Neuronal stem cell (in vitro differentiated cells): Measurements from ENCODE around the gene DPP6.

ENCODE experiments used
- DNase-seq: peaks from one replicate; pipeline ENCODE4 v3.0.0-alpha.2; 2013; ENCODE audit warnings: low spot score
- H2AFZ ChIP-seq: one replicate; pipeline ENCODE4 v1.6.1; 2013; ENCODE audit warnings: mild to moderate bottlenecking, low read length, inconsistent platforms
- H2AK5ac ChIP-seq: 2 replicates; pipeline ENCODE4 v1.6.1; 2013; ENCODE audit warnings: low read depth, mild to moderate bottlenecking, inconsistent platforms, low read length, moderate library complexity, mixed read lengths
- H2BK120ac ChIP-seq: 2 replicates; pipeline ENCODE4 v1.6.1; 2013; ENCODE audit warnings: low read depth, mild to moderate bottlenecking, inconsistent platforms, low read length, moderate library complexity, mixed read lengths
- H2BK12ac ChIP-seq: one replicate; pipeline ENCODE4 v1.6.1; 2013; ENCODE audit warnings: low read length, inconsistent platforms
- H2BK15ac ChIP-seq: 2 replicates; pipeline ENCODE4 v1.6.1; 2013; ENCODE audit warnings: mild to moderate bottlenecking, low read length, inconsistent platforms, mixed read lengths
- H2BK5ac ChIP-seq: one replicate; pipeline ENCODE4 v1.6.1; 2013; ENCODE audit warnings: inconsistent platforms, mild to moderate bottlenecking, low read length, moderate library complexity
- H3K14ac ChIP-seq: one replicate; pipeline ENCODE4 v1.6.1; 2013; ENCODE audit warnings: low read length, inconsistent platforms
- H3K18ac ChIP-seq: 2 replicates; pipeline ENCODE4 v1.6.1; 2013; ENCODE audit warnings: low read length, inconsistent platforms
- H3K23ac ChIP-seq: 2 replicates; pipeline ENCODE4 v1.6.1; 2013; ENCODE audit warnings: low read depth, mild to moderate bottlenecking, mixed read lengths, low read length, inconsistent platforms; ENCODE audit not compliant: poor library complexity
- H3K27ac ChIP-seq: replicated peaks from 3 replicates; pipeline ENCODE4 v1.5.1; 2013; ENCODE audit warnings: low read length, inconsistent platforms
- H3K27me3 ChIP-seq, 3 experiments: 2 replicates each; pipeline ENCODE4 v1.6.1; 2013; ENCODE audit warnings: low read length in 3 of 3, mild to moderate bottlenecking in 2 of 3, inconsistent platforms in 1 of 3, low read depth in 1 of 3, mixed read lengths in 1 of 3, moderate library complexity in 1 of 3; ENCODE audit not compliant: control insufficient read depth in 3 of 3, insufficient read depth in 3 of 3
- H3K36me3 ChIP-seq, 2 donors: replicated peaks in 1 of 2; 2 replicates each; pipeline ENCODE4 v1.6.1; 2013; ENCODE audit warnings: low read length in 2 of 2; ENCODE audit not compliant: control insufficient read depth in 2 of 2, insufficient read depth in 2 of 2
- H3K4ac ChIP-seq: 2 replicates; pipeline ENCODE4 v1.6.1; 2013; ENCODE audit warnings: inconsistent platforms, mild to moderate bottlenecking, low read length, moderate library complexity
- H3K4me1 ChIP-seq, 2 donors: 1 replicate in 1 of 2; 2 replicates in 1 of 2; pipeline ENCODE4 v1.6.1; 2013; ENCODE audit warnings: low read length in 2 of 2, low read depth in 1 of 2; ENCODE audit not compliant: control insufficient read depth in 2 of 2, insufficient read depth in 1 of 2
- H3K4me2 ChIP-seq: one replicate; pipeline ENCODE4 v1.6.1; 2013; ENCODE audit warnings: mild to moderate bottlenecking, low read length, inconsistent platforms; ENCODE audit not compliant: insufficient read depth, poor library complexity, severe bottlenecking
- H3K4me3 ChIP-seq, 2 donors: 2 replicates each; pipeline ENCODE4 v1.5.1; 2013; ENCODE audit warnings: low read length in 2 of 2, mild to moderate bottlenecking in 2 of 2, inconsistent platforms in 1 of 2, moderate library complexity in 1 of 2
- H3K79me1 ChIP-seq: one replicate; pipeline ENCODE4 v1.6.1; 2013; ENCODE audit warnings: low read depth, mild to moderate bottlenecking, inconsistent platforms, low read length, moderate library complexity
- H3K9ac ChIP-seq: one replicate; pipeline ENCODE4 v1.6.1; 2013; ENCODE audit warnings: mild to moderate bottlenecking, low read depth, low read length, inconsistent platforms; ENCODE audit not compliant: poor library complexity
- H3K9me3 ChIP-seq, 2 donors: replicated peaks in 1 of 2; 2 replicates each; pipeline versions ENCODE3 to v1.6.1; 2013; ENCODE audit warnings: low read length in 2 of 2, mild to moderate bottlenecking in 2 of 2, inconsistent platforms in 1 of 2, low read depth in 1 of 2, mixed read lengths in 1 of 2, moderate library complexity in 1 of 2; ENCODE audit not compliant: control insufficient read depth in 2 of 2, insufficient read depth in 1 of 2
- H4K8ac ChIP-seq: one replicate; pipeline ENCODE4 v1.6.1; 2013; ENCODE audit warnings: low read depth, mild to moderate bottlenecking, inconsistent platforms, low read length, moderate library complexity
- H4K91ac ChIP-seq: one replicate; pipeline ENCODE4 v1.6.1; 2013; ENCODE audit warnings: low read length, low read depth, mild to moderate bottlenecking, inconsistent platforms; ENCODE audit not compliant: poor library complexity
- WGBS, 2 donors: extraction: QIAGEN DNeasy Blood & Tissue Kit; methylation state at CpG; one replicate each; pipeline ENCODE4 v1.1.7; 2013; ENCODE audit warnings: missing lambda C conversion rate in 2 of 2, mixed read lengths in 1 of 2; ENCODE audit not compliant: insufficient read length in 2 of 2, insufficient replicate concordance in 1 of 2; ENCODE audit errors: extremely low coverage in 2 of 2; 5-methylcytosine and 5-hydroxymethylcytosine counted together

DPP6 gene

GRCh38 chr7:154186811-154187210 is 134.6 kb downstream of the DPP6 start:
- peaks cover 0 to 10% of the 10 kb centered on the region in 2 donors for H3K4me1 ChIP-seq
- no peak overlapping the region for H2BK12ac ChIP-seq
- no peak overlapping the region for H4K91ac ChIP-seq
- no peak overlapping the region for H3K4me2 ChIP-seq
- no peak overlapping the region for H2AK5ac ChIP-seq
- no peak overlapping the region for H2BK5ac ChIP-seq
- no CpG with 5 or more reads among the region's 3 CpGs for WGBS, 2 donors
- peaks cover 0 to 14% (median 0%) of the 10 kb centered on the region in 3 experiments for H3K27me3 ChIP-seq
- no peaks in the 10 kb centered on the region for H3K36me3 ChIP-seq
- no peaks in the 10 kb centered on the region for H3K79me1 ChIP-seq
- no peak overlapping the region for H3K4ac ChIP-seq
- H3K18ac ChIP-seq, result no peak overlapping the region
- no peak overlapping the region for H2BK15ac ChIP-seq
- H3K9ac ChIP-seq, result no peak overlapping the region
- H2AFZ ChIP-seq, result no peak overlapping the region
- no peak overlapping the region for H3K14ac ChIP-seq
- no peak overlapping the region for H3K27ac ChIP-seq
- H4K8ac ChIP-seq, result no peak overlapping the region
- no peak for DNase-seq
- no peaks in the 10 kb centered on the region for H3K9me3 ChIP-seq
- H3K23ac ChIP-seq, result no peak overlapping the region
- H3K4me3 ChIP-seq, result no peak overlapping the region
- H2BK120ac ChIP-seq, result no peak overlapping the region

- Histone ChIP-seq H2AK5ac (no peak overlapping the region), H3K9me3 (no peaks in the 10 kb centered on the region), H2BK5ac (no peak overlapping the region), H3K27ac (no peak overlapping the region), H3K4ac (no peak overlapping the region), H4K8ac (no peak overlapping the region), H2BK12ac (no peak overlapping the region), H3K9ac (no peak overlapping the region), H2BK15ac (no peak overlapping the region), H3K4me1 (peaks cover 0 to 10% of the 10 kb centered on the region in 2 donors), H2BK120ac (no peak overlapping the region), H2AFZ (no peak overlapping the region), H3K4me2 (no peak overlapping the region), H3K79me1 (no peaks in the 10 kb centered on the region), H3K23ac (no peak overlapping the region), H3K18ac (no peak overlapping the region), H3K36me3 (no peaks in the 10 kb centered on the region), H4K91ac (no peak overlapping the region), H3K27me3 (peaks cover 0 to 8% (median 0%) of the 10 kb centered on the region in 3 experiments), H3K4me3 (no peak overlapping the region), H3K14ac (no peak overlapping the region)
- no peak for DNase-seq
- no CpG with 5 or more reads among the region's 2 CpGs for WGBS, 2 donors
These were observed 136.1 kb downstream of the DPP6 start for GRCh38 chr7:154188330-154188729.

- Histone ChIP-seq H3K4me2 (no peak overlapping the region), H4K91ac (no peak overlapping the region), H2AK5ac (no peak overlapping the region), H3K14ac (no peak overlapping the region), H3K18ac (no peak overlapping the region), H3K23ac (no peak overlapping the region), H2BK5ac (no peak overlapping the region), H3K9me3 (no peaks in the 10 kb centered on the region), H3K4me3 (no peak overlapping the region), H3K9ac (no peak overlapping the region), H2BK12ac (no peak overlapping the region), H2BK120ac (no peak overlapping the region), H4K8ac (no peak overlapping the region), H3K4ac (no peak overlapping the region), H3K79me1 (no peaks in the 10 kb centered on the region), H2AFZ (no peak overlapping the region), H2BK15ac (no peak overlapping the region), H3K36me3 (no peaks in the 10 kb centered on the region), H3K4me1 (no peaks in the 10 kb centered on the region), H3K27ac (no peak overlapping the region), H3K27me3 (no peaks in the 10 kb centered on the region)
- no CpG with 5 or more reads among the region's 7 CpGs for whole genome bisulfite sequencing, 2 donors
- no peak for DNase-seq
These were observed 143.1 kb downstream of the DPP6 start for GRCh38 chr7:154195266-154195665.

GRCh38 chr7:154198481-154198880 is 146.3 kb downstream of the DPP6 start:
- no peaks in the 10 kb centered on the region for H3K36me3 ChIP-seq
- H3K9ac ChIP-seq, result no peak overlapping the region
- DNase-seq, result no peak
- H2BK120ac ChIP-seq, result no peak overlapping the region
- no peaks in the 10 kb centered on the region for H3K27me3 ChIP-seq
- no peak overlapping the region for H3K4me2 ChIP-seq
- H3K9me3 ChIP-seq, result no peaks in the 10 kb centered on the region
- H2BK12ac ChIP-seq, result no peak overlapping the region
- H3K79me1 ChIP-seq, result no peaks in the 10 kb centered on the region
- no peak overlapping the region for H3K23ac ChIP-seq
- no peak overlapping the region for H2BK15ac ChIP-seq
- H3K27ac ChIP-seq, result no peak overlapping the region
- no CpG with 5 or more reads among the region's 6 CpGs for WGBS, 2 donors
- H2BK5ac ChIP-seq, result no peak overlapping the region
- no peak overlapping the region for H2AFZ ChIP-seq
- no peak overlapping the region for H4K91ac ChIP-seq
- no peak overlapping the region for H3K4ac ChIP-seq
- H2AK5ac ChIP-seq, result no peak overlapping the region
- no peak overlapping the region for H4K8ac ChIP-seq
- H3K14ac ChIP-seq, result no peak overlapping the region
- no peaks in the 10 kb centered on the region for H3K4me1 ChIP-seq
- H3K4me3 ChIP-seq, result no peak overlapping the region
- no peak overlapping the region for H3K18ac ChIP-seq
